GM10266 (cell line): Measurements from ENCODE around the gene NME9.
"Not testable (repeated sequence)": the region's sequence is repeated elsewhere in the genome, so short reads cannot be mapped to it uniquely, and the experiment has no call there.

Experiments
- DNase-seq: peaks from one replicate; pipeline ENCODE4 v3.0.0; 2012; ENCODE audit errors: extremely low spot score
- CTCF ChIP-seq: IDR thresholded peaks from 2 replicates; pipeline ENCODE4 v1.5.1; 2012; ENCODE audit warnings: mild to moderate bottlenecking, low read depth; ENCODE audit not compliant: control insufficient read depth, insufficient read depth; ENCODE audit errors: missing control alignments

NME9 gene

GRCh38 chr3:138329127-138329983 is at the start of gene NME9:
Gene NME9, minus strand, starts transcription at chr3:138329851. Its CDS starts 516 bp downstream, at chr3:138329335.
- DNase-seq: peak; percentile 75
- TF ChIP-seq CTCF: peak; percentile 68

GRCh38 chr3:138378990-138379389 is 49.3 kb upstream of the NME9 start:
- no peak for TF ChIP-seq CTCF
- DNase-seq: no peak

- TF ChIP-seq CTCF: no peak
- no peak for DNase-seq
Measured at GRCh38 chr3:138378331-138378730, 48.7 kb upstream of the NME9 start.

- DNase-seq: no peak
- TF ChIP-seq CTCF: no peak
Measured at GRCh38 chr3:138377804-138378203, 48.2 kb upstream of the NME9 start.

- DNase-seq: not testable (repeated sequence)
Measured at GRCh38 chr3:138377212-138377611, 47.6 kb upstream of the NME9 start.

GRCh38 chr3:138376663-138377062 is 47.0 kb upstream of the NME9 start:
- no peak for DNase-seq
- no peak for TF ChIP-seq CTCF

GRCh38 chr3:138375447-138375846 is 45.8 kb upstream of the NME9 start:
- DNase-seq: no peak
- TF ChIP-seq CTCF: no peak
